Cardiac fibroblast (primary cell): ENCODE data around the gene IL1R1.
"Not testable (repeated sequence)": the region's sequence is repeated elsewhere in the genome, so short reads cannot be mapped to it uniquely, and the experiment has no call there.

Source experiments
- DNase-seq, 2 donors: peaks; one replicate each; pipeline versions ENCODE4 v3.0.0 to v3.0.0-alpha.2; 2010; ENCODE audit warnings: low read depth in 2 of 2
- H3K4me3 ChIP-seq, 2 donors: replicated peaks in 1 of 2; 1 replicate in 1 of 2; 2 replicates in 1 of 2; pipeline ENCODE4 v1.5.1; 2011; ENCODE audit warnings: low read depth in 2 of 2, low read length in 2 of 2, mild to moderate bottlenecking in 2 of 2, moderate library complexity in 1 of 2
- CTCF ChIP-seq: IDR thresholded peaks from one replicate; pipeline ENCODE4 v1.5.1; 2011; ENCODE audit warnings: low read depth, mild to moderate bottlenecking, low read length, inconsistent platforms

The IL1R1 gene

DNA sequence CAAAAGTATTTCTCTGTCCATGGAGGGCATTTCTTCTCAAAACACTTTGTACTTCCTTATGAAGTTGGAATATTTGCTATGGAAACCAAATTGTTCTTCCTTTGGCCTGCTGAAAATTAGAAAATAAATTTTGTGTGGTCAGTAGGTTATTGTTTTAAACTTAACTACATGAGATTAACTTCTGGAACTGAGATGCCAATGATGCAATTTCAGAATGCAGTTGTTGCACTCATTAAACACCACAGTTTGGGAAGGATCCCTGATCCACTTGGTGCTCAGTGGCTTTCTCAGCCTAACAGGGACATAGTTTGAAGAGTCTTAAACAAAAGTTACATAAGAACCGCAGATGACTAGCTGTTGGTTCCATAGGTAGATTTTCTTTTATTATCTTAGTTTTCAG is 23.3 kb upstream of the IL1R1 start:
- no peak for TF ChIP-seq CTCF
- H3K4me3 ChIP-seq = no peak overlapping the region
- peak in 1 of 2 donors; percentile 62 for DNase-seq

GRCh38 chr2:102120261-102120660 is 22.3 kb upstream of the IL1R1 start:
- H3K4me3 ChIP-seq = no peak overlapping the region
- peak in 1 of 2 donors; percentile 36 for DNase-seq
- TF ChIP-seq CTCF = no peak

DNA sequence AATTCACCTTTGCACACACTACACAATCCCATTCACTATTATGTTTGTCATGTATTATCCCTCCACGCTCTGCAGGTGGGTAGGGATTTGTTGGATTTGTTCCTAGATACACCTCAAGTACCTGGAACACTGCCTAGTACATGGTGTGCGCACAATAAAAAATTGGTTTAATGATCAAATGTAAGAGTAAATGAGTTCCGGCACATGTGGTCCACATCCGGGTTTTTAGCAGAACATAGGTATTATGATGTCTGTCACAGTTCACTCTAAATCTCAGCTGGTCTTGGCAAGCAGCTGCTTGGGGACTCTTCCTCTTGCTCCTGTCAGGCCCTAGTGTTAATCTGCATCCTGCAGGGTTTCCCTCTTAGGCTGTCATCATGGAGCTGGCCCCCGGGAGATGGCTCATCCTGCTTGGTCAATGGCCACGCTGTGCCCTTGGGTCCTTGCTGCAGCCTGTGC is 21.8 kb upstream of the IL1R1 start:
- H3K4me3 ChIP-seq = no peak overlapping the region
- DNase-seq = peak in 1 of 2 donors; percentile 29
- TF ChIP-seq CTCF = no peak

- H3K4me3 ChIP-seq = no peak overlapping the region
- no peak for TF ChIP-seq CTCF
- peak; percentile 86 to 98 for DNase-seq
Measured at GRCh38 chr2:102122115-102122514, 20.4 kb upstream of the IL1R1 start.

DNA sequence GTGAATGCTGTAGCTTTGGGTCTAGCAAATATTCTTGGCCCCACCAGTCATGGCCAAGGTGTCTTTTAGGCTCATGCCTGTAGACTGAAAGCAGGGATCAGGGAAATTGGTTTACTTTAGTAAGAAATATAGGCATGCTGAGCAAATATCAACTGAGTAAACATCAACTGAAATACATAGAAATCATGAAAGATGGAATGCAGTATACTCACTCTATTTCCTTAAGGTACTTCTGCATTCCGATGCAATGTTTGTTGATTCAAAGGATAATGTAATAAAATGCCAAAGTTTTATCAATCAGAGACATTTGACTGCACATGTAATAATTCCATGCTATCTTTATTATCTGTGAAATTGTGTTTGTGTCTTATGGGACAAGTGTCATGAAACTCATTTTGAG is 19.6 kb upstream of the IL1R1 start:
- DNase-seq = no peak
- no peak overlapping the region for H3K4me3 ChIP-seq
- no peak for TF ChIP-seq CTCF

DNA sequence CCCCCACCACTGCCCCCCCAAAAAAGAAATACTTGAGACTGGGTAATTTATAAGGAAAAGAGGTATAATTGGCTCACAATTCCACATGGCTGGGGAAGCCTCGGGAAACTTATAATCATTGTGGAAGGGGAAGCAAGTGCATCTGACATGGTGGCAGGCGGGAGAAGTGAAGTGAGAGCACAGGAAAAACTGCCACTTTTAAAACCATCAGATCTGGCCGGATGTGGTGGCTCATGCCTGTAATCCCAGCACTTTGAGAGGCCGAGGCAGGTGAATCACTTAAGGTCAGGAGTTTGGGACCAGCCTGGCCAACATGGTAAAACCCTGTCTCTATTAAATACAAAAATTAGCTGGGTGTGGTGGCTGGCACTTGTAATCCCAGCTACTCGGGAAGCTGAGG is 18.1 kb upstream of the IL1R1 start:
- not testable (repeated sequence) for H3K4me3 ChIP-seq, DNase-seq

- no peak for TF ChIP-seq CTCF
- DNase-seq = peak in 1 of 2 donors; percentile 24
- no peak overlapping the region for H3K4me3 ChIP-seq
Measured at GRCh38 chr2:102126169-102126568, 16.4 kb upstream of the IL1R1 start.
